SKM-1 (cell line): Measurements from ENCODE around the gene FHL2.

Experiments used
- DNase-seq: peaks from one replicate; lab custom pipeline; 2025; ENCODE audit not compliant: unreplicated experiment; lab: John Stamatoyannopoulos, UW

FHL2 gene

GRCh38 chr2:105321875-105322646 lies 76.8 kb downstream of the FHL2 start:
- DNase-seq: no peak

GRCh38 chr2:105320651-105321215 lies 78.1 kb downstream of the FHL2 start:
- DNase-seq: no peak

- no peak for DNase-seq
These were observed 80.9 kb downstream of the FHL2 start for GRCh38 chr2:105317937-105318336.

GRCh38 chr2:105315314-105315713 lies 83.5 kb downstream of the FHL2 start:
- no peak for DNase-seq

- peak; percentile 22 for DNase-seq
These were observed 85.0 kb downstream of the FHL2 start for GRCh38 chr2:105313877-105314276.
